Astrocyte of the cerebellum (primary cell): Measurements from ENCODE around the gene FUNDC2.

Experiments
- DNase-seq: peaks from one replicate; pipeline ENCODE4 v3.0.0-alpha.2; 2011; ENCODE audit warnings: low read depth
- H3K4me3 ChIP-seq: 2 replicates; pipeline ENCODE4 v1.5.1; 2011; ENCODE audit warnings: mild to moderate bottlenecking, low read depth, low read length, moderate library complexity
- in situ Hi-C: cut with HindIII; loops from 2 replicates; pipeline ENCODE4 v1.10.0; 2017; ENCODE audit warnings: low sequenced_read_pairs
- TF ChIP-seq, protein P1 (sequence below): IDR thresholded peaks from 2 replicates; pipeline ENCODE4 v1.5.1; 2012; ENCODE audit warnings: low read length, low read depth, moderate library complexity, mild to moderate bottlenecking; ENCODE audit errors: missing control alignments

Gene FUNDC2

DNA sequence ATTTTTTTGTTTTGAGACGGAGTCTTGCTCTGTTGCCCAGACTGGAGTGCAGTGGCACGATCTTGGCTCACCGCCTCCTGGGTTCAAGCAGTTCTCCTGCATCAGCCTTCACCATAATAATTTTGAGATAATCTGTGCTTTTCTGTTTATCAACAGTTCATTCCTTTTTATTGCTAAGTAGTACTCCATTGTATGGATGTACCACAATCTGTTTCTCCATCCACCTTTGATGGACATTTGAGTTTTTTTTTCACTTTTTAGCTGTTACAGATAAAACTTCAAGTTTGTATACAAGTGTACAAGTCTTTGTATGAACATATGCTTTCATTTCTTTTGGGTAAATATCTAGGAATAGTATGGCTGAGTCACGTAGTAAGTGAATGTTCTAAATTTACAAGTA lies 9.0 kb downstream of the FUNDC2 start:
- in situ Hi-C loops: no loop called here
- TF ChIP-seq, protein P1, sequence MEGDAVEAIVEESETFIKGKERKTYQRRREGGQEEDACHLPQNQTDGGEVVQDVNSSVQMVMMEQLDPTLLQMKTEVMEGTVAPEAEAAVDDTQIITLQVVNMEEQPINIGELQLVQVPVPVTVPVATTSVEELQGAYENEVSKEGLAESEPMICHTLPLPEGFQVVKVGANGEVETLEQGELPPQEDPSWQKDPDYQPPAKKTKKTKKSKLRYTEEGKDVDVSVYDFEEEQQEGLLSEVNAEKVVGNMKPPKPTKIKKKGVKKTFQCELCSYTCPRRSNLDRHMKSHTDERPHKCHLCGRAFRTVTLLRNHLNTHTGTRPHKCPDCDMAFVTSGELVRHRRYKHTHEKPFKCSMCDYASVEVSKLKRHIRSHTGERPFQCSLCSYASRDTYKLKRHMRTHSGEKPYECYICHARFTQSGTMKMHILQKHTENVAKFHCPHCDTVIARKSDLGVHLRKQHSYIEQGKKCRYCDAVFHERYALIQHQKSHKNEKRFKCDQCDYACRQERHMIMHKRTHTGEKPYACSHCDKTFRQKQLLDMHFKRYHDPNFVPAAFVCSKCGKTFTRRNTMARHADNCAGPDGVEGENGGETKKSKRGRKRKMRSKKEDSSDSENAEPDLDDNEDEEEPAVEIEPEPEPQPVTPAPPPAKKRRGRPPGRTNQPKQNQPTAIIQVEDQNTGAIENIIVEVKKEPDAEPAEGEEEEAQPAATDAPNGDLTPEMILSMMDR: no peak
- H3K4me3 ChIP-seq: no peak overlapping the region
- no peak for DNase-seq

DNA sequence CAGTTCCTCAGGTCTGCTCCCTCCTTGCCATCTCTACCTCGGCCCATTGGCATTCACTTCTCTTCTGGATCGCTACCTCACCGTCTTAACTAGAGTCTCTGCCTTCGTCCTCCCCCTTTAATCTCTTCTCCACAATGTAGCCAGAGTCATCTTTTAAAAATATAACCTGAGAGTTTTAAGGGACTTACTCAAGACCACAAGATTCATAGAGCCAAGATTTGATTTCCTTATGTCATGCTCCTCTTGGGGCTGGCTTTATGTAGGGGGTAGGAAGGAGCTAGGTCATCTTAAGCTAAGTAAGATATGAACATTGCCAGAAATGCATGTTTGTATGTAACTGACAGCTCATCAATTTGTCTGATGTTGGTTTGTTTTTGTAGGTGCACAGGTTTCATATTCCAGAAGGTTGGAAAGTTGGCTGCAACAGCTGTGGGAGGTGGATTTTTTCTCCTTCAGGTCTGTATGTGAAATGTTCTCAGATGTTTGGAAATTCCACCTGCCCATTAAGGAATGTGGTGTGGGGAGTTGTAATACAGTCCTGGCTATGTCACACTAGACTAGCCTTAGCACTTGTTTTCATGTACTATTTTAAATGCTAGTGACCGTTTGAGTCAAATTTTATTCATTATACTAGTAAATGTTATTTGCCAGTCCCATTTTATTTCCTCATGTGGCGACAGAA lies 19.6 kb downstream of the FUNDC2 start:
- no peak for DNase-seq
- TF ChIP-seq, protein P1: no peak

DNA sequence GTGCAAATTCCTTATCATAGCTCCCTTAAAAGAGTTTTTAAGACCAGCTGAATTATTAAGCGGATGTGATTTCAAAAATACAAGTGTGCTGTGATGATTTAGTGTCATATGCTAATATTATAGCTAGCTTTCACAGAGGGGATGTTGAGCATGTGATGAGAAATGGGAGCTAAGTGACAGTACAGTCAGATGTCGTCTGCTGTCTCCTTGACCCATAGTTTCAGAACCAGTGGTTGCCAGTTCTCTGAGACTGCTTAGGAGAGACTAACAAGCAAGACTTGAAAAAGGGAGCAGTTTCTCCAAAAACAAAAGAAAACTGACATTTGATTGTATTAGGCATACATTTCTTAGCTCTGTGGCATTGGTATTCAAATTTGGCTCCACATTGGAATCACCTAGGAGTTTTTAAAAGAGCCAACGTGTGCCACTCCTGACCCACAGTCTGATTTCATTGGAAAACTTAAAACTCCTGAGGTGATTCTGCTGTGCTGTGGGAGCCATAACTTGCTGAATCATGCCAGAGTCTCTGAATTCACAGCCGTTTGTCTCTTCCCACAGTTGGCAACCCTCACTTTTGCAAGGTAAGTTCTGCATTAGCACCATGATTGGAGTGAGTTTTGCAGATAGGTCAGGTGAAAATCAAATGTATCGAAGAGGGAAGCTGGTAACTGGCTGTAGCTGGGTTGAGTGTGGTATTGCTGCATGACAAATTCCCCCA lies 20.3 kb downstream of the FUNDC2 start:
- DNase-seq: no peak
- in situ Hi-C loops: no loop called here

More for the DNA sequence above, 19.6 kb downstream of the FUNDC2 start:
- in situ Hi-C loops: no loop called here
- no peak overlapping the region for H3K4me3 ChIP-seq

DNA sequence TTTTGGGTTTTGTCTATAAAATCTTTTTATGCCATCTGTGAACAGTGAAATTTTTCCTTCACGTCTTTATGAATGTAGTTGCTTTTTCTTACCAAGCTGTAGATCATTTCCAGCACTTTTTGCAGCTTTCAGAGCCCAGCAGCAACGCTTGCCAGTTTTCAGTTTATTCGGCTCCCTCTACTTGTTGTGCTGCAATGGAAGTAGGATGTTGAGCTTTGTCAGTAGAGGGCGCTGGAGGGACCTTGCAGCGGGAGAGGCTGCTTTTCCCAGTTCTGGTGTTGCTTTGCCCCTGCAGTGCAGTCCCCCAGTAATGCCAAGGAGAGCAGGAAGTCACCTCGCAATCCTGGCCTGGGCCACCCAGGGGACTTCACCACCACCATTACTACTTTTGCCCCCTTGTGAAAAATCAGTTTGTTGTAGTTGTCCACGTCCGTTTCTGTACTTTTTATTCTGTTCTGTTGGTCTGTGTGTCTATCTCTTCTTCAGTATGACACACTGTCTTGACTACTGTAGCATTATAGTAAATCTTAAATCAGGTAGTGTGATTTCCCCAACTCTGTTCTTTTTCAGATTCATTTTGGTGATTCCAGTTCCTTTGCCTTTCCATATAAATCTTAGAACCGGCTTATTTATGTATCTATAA lies 22.5 kb downstream of the FUNDC2 start:
- in situ Hi-C loops: no loop called here
- no peak overlapping the region for H3K4me3 ChIP-seq
- no peak for DNase-seq
- TF ChIP-seq, protein P1: peak; percentile 61

More for the DNA sequence above, 20.3 kb downstream of the FUNDC2 start:
- TF ChIP-seq, protein P1: no peak
- H3K4me3 ChIP-seq: no peak overlapping the region

DNA sequence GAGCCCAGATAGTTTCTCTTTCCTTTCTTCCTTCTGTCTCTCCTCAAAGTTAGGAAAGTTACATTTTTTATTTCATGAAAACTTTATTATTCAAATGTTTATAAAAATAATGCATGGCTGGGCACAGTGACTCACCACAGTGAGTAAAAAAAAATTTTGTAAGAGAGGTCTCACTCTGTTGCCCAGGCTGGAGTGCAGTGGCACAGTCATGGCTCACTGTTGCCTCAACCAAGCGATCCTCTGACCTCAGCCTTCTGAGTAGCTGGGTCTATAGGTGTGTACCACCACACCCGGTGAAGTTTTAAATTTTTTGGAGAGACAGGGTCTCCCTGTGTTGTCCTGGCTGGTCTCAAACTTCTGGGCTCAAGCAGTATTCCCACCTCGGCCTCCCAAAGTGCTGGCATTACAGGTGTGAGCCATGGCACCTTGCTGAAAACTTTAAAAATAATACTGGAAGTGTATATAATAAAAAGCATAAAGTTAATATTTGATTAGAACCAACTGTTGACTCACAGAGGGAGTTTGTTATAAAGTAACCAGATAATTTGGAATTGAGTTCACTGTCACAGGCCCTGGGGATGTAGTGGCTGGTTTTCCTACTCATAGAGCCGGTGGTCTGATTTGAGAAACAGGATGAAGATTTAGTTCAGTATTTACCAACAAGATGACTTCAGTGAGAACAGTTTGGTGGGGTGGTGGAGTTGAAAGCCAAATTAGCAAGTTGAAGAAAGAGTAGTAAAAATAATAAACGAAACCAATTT lies 26.3 kb downstream of the FUNDC2 start:
- TF ChIP-seq, protein P1: no peak
- in situ Hi-C loops: no loop called here

DNA sequence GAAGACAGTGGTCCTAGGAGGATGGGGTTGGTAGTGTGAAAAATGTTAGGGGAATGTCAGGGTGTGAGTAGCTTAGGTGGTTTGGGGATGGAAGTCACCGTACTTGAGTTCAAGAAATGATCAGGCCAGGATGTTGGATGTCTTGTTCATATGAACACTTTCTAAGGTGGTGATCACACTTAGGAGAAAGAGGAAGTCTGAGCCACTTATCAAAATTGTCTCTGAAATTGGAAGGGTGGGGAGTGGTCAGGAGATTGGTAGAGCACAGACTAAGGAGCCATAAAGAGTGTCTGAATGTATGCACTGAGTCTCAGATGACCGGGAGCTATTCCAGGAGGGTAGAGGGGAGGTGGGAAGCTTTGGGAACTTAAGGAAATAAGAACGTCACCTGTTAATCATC lies 27.0 kb downstream of the FUNDC2 start:
- no peak overlapping the region for H3K4me3 ChIP-seq
- TF ChIP-seq, protein P1: no peak
- in situ Hi-C loops: no loop called here
- DNase-seq: no peak

More for the DNA sequence above, 26.3 kb downstream of the FUNDC2 start:
- DNase-seq: no peak
- no peak overlapping the region for H3K4me3 ChIP-seq
